GM21526 (cell line): ENCODE data around the gene SYDE2.
"Not testable (repeated sequence)": the region's sequence is repeated elsewhere in the genome, so short reads cannot be mapped to it uniquely, and the experiment has no call there.

Experiments
- ATAC-seq: cut with Tn5 transposase; IDR thresholded peaks from one replicate; pipeline ENCODE4 v1.9.1; 2021; ENCODE audit warnings: moderate library complexity; ENCODE audit not compliant: unreplicated experiment, low FRiP score

The SYDE2 gene

GRCh38 chr1:85219853-85220610 lies 19.2 kb upstream of the SYDE2 start:
- ATAC-seq, result no peak

GRCh38 chr1:85216697-85217096 lies 15.9 kb upstream of the SYDE2 start:
- no peak for ATAC-seq

- no peak for ATAC-seq
Measured at GRCh38 chr1:85214654-85215053, 13.8 kb upstream of the SYDE2 start.

- no peak for ATAC-seq
Measured at GRCh38 chr1:85208488-85208887, 7.7 kb upstream of the SYDE2 start.

- ATAC-seq, result no peak
Measured at GRCh38 chr1:85203573-85204171, 2.9 kb upstream of the SYDE2 start.

GRCh38 chr1:85202864-85203255 lies 2.0 kb upstream of the SYDE2 start:
- no peak for ATAC-seq

- ATAC-seq, result peak; percentile 11
Measured at GRCh38 chr1:85202092-85202863, 1.5 kb upstream of the SYDE2 start.

GRCh38 chr1:85201340-85202091 lies 700 bp upstream of the SYDE2 start:
- ATAC-seq, result peak; percentile 65

- peak; percentile 13 for ATAC-seq
Measured at GRCh38 chr1:85199667-85200462, 951 bp downstream of the SYDE2 start.

- no peak for ATAC-seq
Measured at GRCh38 chr1:85198864-85199263, 2.0 kb downstream of the SYDE2 start.

- no peak for ATAC-seq
Measured at GRCh38 chr1:85196358-85196757, 4.5 kb downstream of the SYDE2 start.

GRCh38 chr1:85195703-85196102 lies 5.1 kb downstream of the SYDE2 start:
- ATAC-seq, result no peak

- not testable (repeated sequence) for ATAC-seq
Measured at GRCh38 chr1:85192129-85192528, 8.7 kb downstream of the SYDE2 start.

GRCh38 chr1:85189120-85189519 lies 11.7 kb downstream of the SYDE2 start:
- no peak for ATAC-seq

- no peak for ATAC-seq
Measured at GRCh38 chr1:85188530-85188929, 12.3 kb downstream of the SYDE2 start.

- ATAC-seq, result not testable (repeated sequence)
Measured at GRCh38 chr1:85187021-85187420, 13.8 kb downstream of the SYDE2 start.

GRCh38 chr1:85184245-85184644 lies 16.6 kb downstream of the SYDE2 start:
- ATAC-seq, result no peak

- ATAC-seq, result no peak
Measured at GRCh38 chr1:85182700-85183099, 18.1 kb downstream of the SYDE2 start.

- no peak for ATAC-seq
Measured at GRCh38 chr1:85180869-85181268, 19.9 kb downstream of the SYDE2 start.

- ATAC-seq, result no peak
Measured at GRCh38 chr1:85179522-85179921, 21.3 kb downstream of the SYDE2 start.
